Raji (cell line): ENCODE measurements around the gene METTL27.

Experiments used
- POLR2A ChIP-seq: IDR thresholded peaks from 2 replicates; pipeline ENCODE4 v1.6.1; 2011; ENCODE audit warnings: low read depth, low read length, control low read depth; ENCODE audit not compliant: insufficient read depth

The METTL27 gene

DNA sequence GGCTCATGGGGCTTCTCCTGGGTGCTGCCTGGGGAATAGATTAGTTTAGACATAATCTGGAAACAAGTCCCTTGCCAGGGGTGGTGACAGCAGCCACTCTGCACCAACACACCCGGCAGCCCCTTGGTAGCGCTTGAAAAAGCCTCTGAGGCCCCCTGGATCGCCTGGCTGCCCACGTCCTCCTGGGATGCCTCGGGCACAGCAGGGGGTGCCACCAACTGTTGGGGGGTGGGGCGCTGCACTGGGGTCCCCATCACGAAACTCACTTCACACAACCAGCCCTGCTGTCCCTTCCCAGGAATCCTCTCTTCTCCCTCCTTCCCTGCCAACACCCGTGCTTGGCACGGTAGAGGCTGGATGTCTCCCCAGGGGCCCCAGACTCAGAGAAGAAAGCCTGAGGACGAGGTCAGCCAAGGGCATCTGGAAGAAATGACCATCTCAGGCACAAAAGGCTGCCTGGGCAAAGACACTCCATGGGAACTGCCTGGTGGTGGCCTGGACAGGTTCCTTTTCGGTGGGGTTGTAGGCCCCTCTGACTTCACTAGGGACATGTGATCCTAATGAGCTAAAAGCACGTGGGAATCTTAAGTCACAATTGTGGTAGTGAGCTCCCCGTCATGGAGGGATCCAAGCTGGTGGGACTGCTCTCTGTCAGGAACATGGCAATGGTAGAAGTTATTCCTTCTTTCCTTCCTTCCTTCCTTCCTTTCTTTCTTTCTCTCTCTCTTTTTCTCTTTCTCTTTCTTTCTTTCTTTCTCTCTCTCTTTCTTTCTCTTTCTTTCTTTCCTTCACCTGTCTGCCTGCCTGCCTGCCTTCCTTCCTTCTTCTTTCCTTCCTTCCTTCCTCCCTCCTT lies 30.0 kb upstream of the METTL27 start:
- no peak for TF ChIP-seq POLR2A

GRCh38 chr7:73871163-73872011 lies 29.1 kb upstream of the METTL27 start:
- no peak for TF ChIP-seq POLR2A

DNA sequence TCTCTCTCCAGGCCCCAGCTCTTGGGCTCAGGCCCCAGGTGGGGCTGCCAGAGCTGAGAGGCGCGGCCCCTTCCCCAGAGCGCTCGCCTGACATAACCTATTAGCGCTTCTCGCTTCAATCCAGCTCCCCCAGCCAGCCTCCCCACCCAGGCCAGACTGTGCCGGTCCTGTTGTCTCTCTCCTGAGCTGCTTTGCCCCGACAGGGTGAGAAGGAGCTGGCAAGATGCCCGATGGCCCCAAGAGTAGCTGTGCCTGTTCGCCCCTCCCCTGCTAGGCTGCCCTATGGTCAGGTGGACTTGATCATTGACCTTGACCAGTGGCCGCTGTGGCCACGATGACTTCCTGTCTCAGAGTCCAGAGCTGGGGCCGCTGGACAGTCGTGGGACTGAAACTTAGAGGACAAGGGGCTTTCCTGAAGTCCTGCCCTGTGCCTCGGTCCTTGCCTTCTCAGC lies 27.8 kb upstream of the METTL27 start:
- no peak for TF ChIP-seq POLR2A

DNA sequence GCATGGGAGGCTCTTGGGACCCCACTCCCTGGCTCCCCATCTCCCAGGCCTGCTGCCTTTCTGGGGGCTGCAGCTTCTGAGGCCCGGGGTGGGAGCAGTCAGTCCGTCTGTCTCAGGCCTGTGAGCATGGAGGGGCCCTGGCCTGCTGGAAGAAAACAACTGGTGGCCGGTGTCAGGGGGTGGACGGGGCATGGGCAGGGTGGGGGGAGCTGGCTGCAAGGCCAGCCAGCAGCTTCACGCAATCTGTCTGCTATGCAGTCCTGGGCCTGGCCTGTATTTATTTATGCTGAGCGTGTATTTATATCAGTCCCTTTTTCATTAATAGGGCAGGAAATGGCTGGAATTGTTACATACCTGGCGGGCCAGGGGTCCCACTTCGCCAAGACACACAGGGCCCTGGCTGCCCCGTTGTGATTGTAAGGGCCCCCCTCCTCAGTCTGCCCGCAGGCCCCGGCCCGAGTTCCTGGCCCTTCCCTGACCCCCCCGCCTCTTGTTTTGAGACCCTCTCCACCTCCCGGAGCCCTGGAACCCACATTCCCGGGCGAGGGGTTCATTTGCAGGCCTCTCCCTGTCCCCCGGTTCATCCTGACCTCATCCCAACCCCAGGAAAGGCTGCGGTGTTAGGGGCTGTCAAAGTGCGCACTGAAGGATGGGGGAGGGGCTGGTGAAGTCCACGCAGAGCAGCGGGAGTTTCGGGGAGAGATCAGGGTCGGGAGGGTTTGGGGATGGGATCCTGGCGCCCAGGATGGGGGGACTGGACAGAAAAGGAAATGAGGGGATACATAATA lies 26.9 kb upstream of the METTL27 start:
- no peak for TF ChIP-seq POLR2A

DNA sequence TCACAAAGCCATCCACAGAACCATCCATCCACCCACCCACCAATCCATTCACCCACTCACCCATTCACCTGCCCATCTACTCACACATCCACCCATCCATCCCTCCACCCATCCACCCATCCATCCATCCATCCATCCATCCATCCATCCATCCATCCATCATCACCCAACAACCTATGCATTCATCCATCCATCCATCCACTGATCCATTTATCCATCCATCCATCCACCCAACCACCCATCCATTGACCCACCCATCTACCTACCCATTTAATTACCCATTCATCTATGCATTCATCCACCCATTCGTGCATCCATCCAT lies 24.1 kb upstream of the METTL27 start:
- no peak for TF ChIP-seq POLR2A

DNA sequence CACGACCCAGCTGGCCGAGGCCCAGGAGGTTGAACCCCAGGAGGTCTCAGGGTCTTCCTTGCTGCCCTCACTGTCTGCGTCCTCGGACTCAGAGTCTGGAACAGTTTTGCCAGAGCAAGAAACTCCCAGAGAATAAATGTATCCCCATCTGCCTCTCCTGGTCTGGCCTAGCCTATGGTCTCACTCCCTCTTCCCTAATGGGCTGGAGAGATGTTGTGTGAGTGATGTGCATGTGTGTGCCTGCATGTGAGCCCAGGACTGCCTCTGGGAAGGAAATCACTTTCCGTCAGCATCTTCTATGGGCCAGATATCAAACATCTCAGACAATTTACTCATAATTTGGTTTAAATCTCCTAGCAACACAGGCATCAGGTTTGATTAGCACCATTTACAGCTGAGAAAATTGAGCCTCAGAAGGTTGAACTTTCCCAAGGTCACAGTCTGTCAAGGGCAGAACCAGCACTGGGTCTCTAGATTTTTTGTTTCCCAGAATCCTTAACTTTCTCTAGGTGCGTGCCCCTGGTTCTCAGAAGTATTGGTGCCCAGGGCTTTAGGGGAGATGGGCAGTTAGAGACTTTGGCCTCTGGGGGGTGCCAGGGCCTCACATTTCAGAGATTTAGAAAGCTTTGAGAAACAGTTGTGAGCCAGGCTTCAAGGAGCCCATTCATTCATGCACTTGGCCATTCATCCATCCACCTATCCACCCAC lies 23.6 kb upstream of the METTL27 start:
- no peak for TF ChIP-seq POLR2A

- no peak for TF ChIP-seq POLR2A
Measured at GRCh38 chr7:73864981-73865711, 22.8 kb upstream of the METTL27 start.

- no peak for TF ChIP-seq POLR2A
Measured at GRCh38 chr7:73861305-73861704, 19.0 kb upstream of the METTL27 start.

- no peak for TF ChIP-seq POLR2A
Measured at GRCh38 chr7:73860859-73861258, 18.5 kb upstream of the METTL27 start, which contains the start of gene TMEM270. TMEM270 (plus strand) TSS chr7:73861159; CDS start chr7:73861195, 36 bp downstream.

- no peak for TF ChIP-seq POLR2A
Measured at GRCh38 chr7:73858807-73859206, 16.5 kb upstream of the METTL27 start.

DNA sequence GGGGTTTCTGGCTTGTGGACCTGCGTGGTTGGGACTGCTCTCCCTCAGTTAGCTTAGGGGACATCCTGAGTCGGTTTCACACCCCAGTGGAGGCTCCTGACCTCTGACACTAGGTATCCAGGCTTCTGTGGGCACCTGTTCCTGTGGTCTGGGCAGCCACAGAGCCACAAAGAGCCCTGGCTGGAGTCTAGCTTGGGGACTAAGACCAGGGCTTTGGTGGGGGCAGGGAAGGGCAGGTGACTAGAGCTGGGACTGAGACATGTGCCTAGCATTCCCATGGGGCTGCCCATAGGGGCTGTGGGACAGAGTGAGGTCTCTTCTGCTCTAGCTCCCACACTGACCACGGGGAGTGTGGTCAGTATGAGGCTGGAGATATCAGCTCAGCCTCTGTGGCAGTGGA lies 14.6 kb upstream of the METTL27 start:
- no peak for TF ChIP-seq POLR2A

GRCh38 chr7:73852500-73852899 lies 10.2 kb upstream of the METTL27 start:
- no peak for TF ChIP-seq POLR2A

- TF ChIP-seq POLR2A, result no peak
Measured at GRCh38 chr7:73851410-73852338, 9.4 kb upstream of the METTL27 start.

DNA sequence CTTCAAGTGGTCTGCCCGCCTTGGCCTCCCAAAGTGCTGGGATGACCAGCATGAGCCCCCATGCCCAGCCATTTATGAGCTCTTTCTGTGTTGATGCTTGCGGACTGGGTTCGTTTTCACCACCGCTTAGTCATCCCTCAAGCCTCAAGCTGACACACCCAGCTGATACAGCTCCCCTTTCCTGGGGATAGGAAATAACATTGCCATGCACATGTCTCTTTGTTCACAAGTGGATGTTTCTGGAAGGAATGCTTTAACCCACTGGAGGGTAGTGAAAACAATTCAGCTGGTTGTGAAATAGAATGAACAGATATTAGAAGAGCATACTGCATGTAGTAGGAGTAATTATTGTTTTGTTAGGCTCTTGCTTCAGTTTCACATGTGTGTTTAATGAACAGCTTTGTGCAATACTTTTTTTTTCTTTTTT lies 8.5 kb upstream of the METTL27 start:
- TF ChIP-seq POLR2A, result no peak
